Embryonic facial prominence (tissue), 1 donor: ENCODE data around the gene CLCN4.

Source experiments
- DNase-seq: peaks from one replicate; pipeline ENCODE4 v3.0.0-alpha.2; 2016; ENCODE audit errors: extremely low spot score

CLCN4 gene

GRCh38 chrX:10195425-10195824 lies 38.6 kb downstream of the CLCN4 start:
- no peak for DNase-seq

- DNase-seq: no peak
These were observed 39.2 kb downstream of the CLCN4 start for GRCh38 chrX:10195947-10196346.

- DNase-seq: no peak
These were observed 40.8 kb downstream of the CLCN4 start for GRCh38 chrX:10197279-10198210.

- DNase-seq: no peak
These were observed 41.5 kb downstream of the CLCN4 start for GRCh38 chrX:10198254-10198653.

GRCh38 chrX:10199212-10199611 lies 42.4 kb downstream of the CLCN4 start:
- no peak for DNase-seq

GRCh38 chrX:10203617-10204016 lies 46.8 kb downstream of the CLCN4 start:
- no peak for DNase-seq

- DNase-seq: no peak
These were observed 49.5 kb downstream of the CLCN4 start for GRCh38 chrX:10206317-10206716.

GRCh38 chrX:10208281-10208856 lies 51.6 kb downstream of the CLCN4 start:
- DNase-seq: no peak

GRCh38 chrX:10208953-10209352 lies 52.2 kb downstream of the CLCN4 start:
- DNase-seq: no peak

- DNase-seq: no peak
These were observed 55.6 kb downstream of the CLCN4 start for GRCh38 chrX:10212395-10212794.

GRCh38 chrX:10213716-10214115 lies 56.9 kb downstream of the CLCN4 start:
- DNase-seq: no peak

GRCh38 chrX:10216208-10216607 lies 59.4 kb downstream of the CLCN4 start:
- no peak for DNase-seq

GRCh38 chrX:10217198-10217597 lies 60.4 kb downstream of the CLCN4 start:
- no peak for DNase-seq

- DNase-seq: no peak
These were observed 64.9 kb downstream of the CLCN4 start for GRCh38 chrX:10221651-10222050.

- DNase-seq: no peak
These were observed 66.5 kb downstream of the CLCN4 start for GRCh38 chrX:10223276-10223675.

- DNase-seq: no peak
These were observed 67.0 kb downstream of the CLCN4 start for GRCh38 chrX:10223781-10224180.

- no peak for DNase-seq
These were observed 73.4 kb downstream of the CLCN4 start for GRCh38 chrX:10230222-10230621.

- DNase-seq: no peak
These were observed 74.7 kb downstream of the CLCN4 start for GRCh38 chrX:10231461-10231860.

- no peak for DNase-seq
These were observed 76.4 kb downstream of the CLCN4 start for GRCh38 chrX:10233173-10233572.

GRCh38 chrX:10233696-10234095 lies 76.9 kb downstream of the CLCN4 start:
- no peak for DNase-seq

GRCh38 chrX:10235851-10236250 lies 79.1 kb downstream of the CLCN4 start:
- no peak for DNase-seq

GRCh38 chrX:10237241-10237640 lies 80.5 kb downstream of the CLCN4 start:
- DNase-seq: no peak

GRCh38 chrX:10239611-10240064 lies 82.9 kb downstream of the CLCN4 start:
- DNase-seq: no peak
